Erythroblast (primary cell): ENCODE measurements around the gene ZNF879.

ENCODE experiments used
- GATA1 ChIP-seq: IDR thresholded peaks from 2 replicates; pipeline ENCODE4 v1.6.1; 2011; ENCODE audit warnings: low read depth, mild to moderate bottlenecking, control low read depth, low read length, moderate library complexity
- POLR2A ChIP-seq: IDR thresholded peaks from 2 replicates; pipeline ENCODE4 v1.6.1; 2011; ENCODE audit warnings: mild to moderate bottlenecking, low read length

GRCh38 chr5:178982941-178983340 is 40.7 kb upstream of the ZNF879 start:
- TF ChIP-seq POLR2A (no peak), GATA1 (no peak)
